Liver (tissue), 9 donors: ENCODE results near the gene AAK1. TPM values are rescaled to one million over a fixed set of nuclear protein-coding genes. Genes with fewer than 3 reads are reported as not detected.
A peak's percentile ranks its signal among the peaks of the same experiment; 100 is the strongest.

ENCODE experiments used
- DNase-seq: peaks from one replicate; pipeline ENCODE4 v3.0.0-alpha.2; 2017; ENCODE audit warnings: low spot score
- H3K27ac ChIP-seq, 2 donors: one replicate each; pipeline ENCODE4 v1.7.0; 2013; ENCODE audit warnings: inconsistent platforms in 2 of 2, low read length in 2 of 2, control low read depth in 1 of 2, low read depth in 1 of 2, mild to moderate bottlenecking in 1 of 2
- H3K27me3 ChIP-seq, 4 donors: one replicate each; pipeline versions ENCODE4 v1.6.1 to v1.7.0; 2013; ENCODE audit warnings: low read length in 3 of 4, inconsistent platforms in 1 of 4, mild to moderate bottlenecking in 1 of 4, moderate library complexity in 1 of 4; ENCODE audit not compliant: control insufficient read depth in 4 of 4, insufficient read depth in 4 of 4
- H3K36me3 ChIP-seq, 4 donors: one replicate each; pipeline versions ENCODE4 v1.6.1 to v1.7.0; 2013; ENCODE audit warnings: low read length in 3 of 4, mild to moderate bottlenecking in 3 of 4, low read depth in 1 of 4, moderate library complexity in 1 of 4; ENCODE audit not compliant: control insufficient read depth in 4 of 4, insufficient read depth in 3 of 4
- H3K4me1 ChIP-seq, 4 donors: one replicate each; pipeline versions ENCODE4 v1.6.1 to v1.7.0; 2013; ENCODE audit warnings: low read length in 3 of 4, mild to moderate bottlenecking in 3 of 4, moderate library complexity in 1 of 4; ENCODE audit not compliant: control insufficient read depth in 4 of 4, insufficient read depth in 4 of 4
- H3K4me3 ChIP-seq, 3 donors: one replicate each; pipeline versions ENCODE4 v1.6.1 to v1.7.0; 2013; ENCODE audit warnings: low read length in 3 of 3, control low read depth in 1 of 3, low read depth in 1 of 3, mild to moderate bottlenecking in 1 of 3
- H3K9ac ChIP-seq, 2 donors: one replicate each; pipeline ENCODE4 v1.7.0; 2013; ENCODE audit warnings: low read length in 2 of 2, mild to moderate bottlenecking in 2 of 2, moderate library complexity in 2 of 2, control low read depth in 1 of 2, low read depth in 1 of 2
- H3K9me3 ChIP-seq, 4 donors: one replicate each; pipeline versions ENCODE4 v1.6.1 to v1.7.0; 2013; ENCODE audit warnings: low read length in 3 of 4; ENCODE audit not compliant: control insufficient read depth in 4 of 4
- EGR1 ChIP-seq, 2 donors: IDR thresholded peaks; 2 replicates each; pipeline ENCODE4 v1.6.1; 2016 to 2018; ENCODE audit warnings: antibody characterized with exemption in 2 of 2, low read depth in 2 of 2
- FOXA1 ChIP-seq: IDR thresholded peaks from 2 replicates; pipeline ENCODE4 v1.6.1; 2016; ENCODE audit warnings: antibody characterized with exemption
- FOXA2 ChIP-seq: IDR thresholded peaks from 2 replicates; pipeline ENCODE4 v1.6.1; 2016; ENCODE audit warnings: antibody characterized with exemption
- GABPA ChIP-seq, 2 donors: IDR thresholded peaks in 1 of 2; conservative IDR thresholded peaks in 1 of 2; 2 replicates each; pipeline ENCODE4 v1.6.1; 2016; ENCODE audit warnings: antibody characterized with exemption in 2 of 2, mild to moderate bottlenecking in 1 of 2, moderate library complexity in 1 of 2
- HNF4A ChIP-seq, 2 donors: conservative IDR thresholded peaks; 2 replicates each; pipeline ENCODE4 v1.6.1; 2016; ENCODE audit warnings: antibody characterized with exemption in 2 of 2, mild to moderate bottlenecking in 2 of 2
- HNF4G ChIP-seq: IDR thresholded peaks from 2 replicates; pipeline ENCODE4 v1.6.1; 2016; ENCODE audit warnings: antibody characterized with exemption
- JUND ChIP-seq, 2 donors: IDR thresholded peaks; 2 replicates each; pipeline ENCODE4 v1.6.1; 2016; ENCODE audit warnings: antibody characterized with exemption in 2 of 2
- NR2F2 ChIP-seq: IDR thresholded peaks from 2 replicates; pipeline ENCODE4 v1.6.1; 2016; ENCODE audit warnings: antibody characterized with exemption
- RAD21 ChIP-seq, 2 donors: IDR thresholded peaks; 2 replicates each; pipeline ENCODE4 v1.6.1; 2016; ENCODE audit warnings: antibody characterized with exemption in 2 of 2, mild to moderate bottlenecking in 2 of 2
- RXRA ChIP-seq, 2 donors: IDR thresholded peaks; 2 replicates each; pipeline ENCODE4 v1.6.1; 2017 to 2018; ENCODE audit warnings: antibody characterized with exemption in 2 of 2, mild to moderate bottlenecking in 1 of 2
- SP1 ChIP-seq: IDR thresholded peaks from 2 replicates; pipeline ENCODE4 v1.6.1; 2018; ENCODE audit warnings: antibody characterized with exemption, mild to moderate bottlenecking
- TAF1 ChIP-seq: conservative IDR thresholded peaks from 2 replicates; pipeline ENCODE4 v1.6.1; 2016; ENCODE audit warnings: antibody characterized with exemption, mild to moderate bottlenecking
- YY1 ChIP-seq: IDR thresholded peaks from 2 replicates; pipeline ENCODE4 v1.6.1; 2016; ENCODE audit warnings: antibody characterized with exemption, mild to moderate bottlenecking
- WGBS: extraction: QIAGEN DNeasy Blood & Tissue Kit; methylation state at CpG from one replicate; pipeline ENCODE4 v1.1.7; 2013; 5-methylcytosine and 5-hydroxymethylcytosine counted together
- polyA plus RNA-seq, 2 donors: library from polyadenylated mRNA; stranded (reverse) in 1 of 2; unstranded in 1 of 2; fragments of 200-250 nt in 1 of 2; fragments of >200 nt in 1 of 2; fragmentation: Nextera tagmentation in 1 of 2; extraction: Ambion mirVana in 1 of 2; gene quantifications; one replicate each; pipeline versions ENCODE4 v1.2.1 to v1.2.3, GENCODE V29; 2013 to 2015
- total RNA-seq, 2 donors: library from RNA; depleted of rRNA; stranded (reverse); fragments of >200 nt; gene quantifications; one replicate each; pipeline ENCODE4 v1.2.3, GENCODE V29; 2014
- TF ChIP-seq, protein P1 (sequence below): IDR thresholded peaks from 2 replicates; pipeline ENCODE4 v1.6.1; 2016; ENCODE audit warnings: antibody characterized with exemption
- TF ChIP-seq, protein P2 (sequence below): IDR thresholded peaks from 2 replicates; pipeline ENCODE4 v1.6.1; 2016; ENCODE audit warnings: antibody characterized with exemption
- TF ChIP-seq, protein P3 (sequence below): IDR thresholded peaks from 2 replicates; pipeline ENCODE4 v1.6.1; 2016; ENCODE audit warnings: antibody characterized with exemption, mild to moderate bottlenecking
- TF ChIP-seq, protein P4 (sequence below): IDR thresholded peaks from 2 replicates; pipeline ENCODE4 v1.6.1; 2016; ENCODE audit warnings: antibody characterized with exemption
- TF ChIP-seq, protein P5 (sequence below): fragments of 150-350 bp; IDR thresholded peaks from 2 replicates; pipeline ENCODE4 v1.5.1; 2017; ENCODE audit warnings: improper control_type of control experiment, low read depth, low read length; ENCODE audit not compliant: missing input control
- donor health status: healthy.
- donor health status: healthy.
- donor health status: healthy.
- donor health status: healthy.
- donor health status: healthy.

AAK1 gene
- total and polyA plus RNA-seq, 4 donors = 3.9 to 14.3 (median 11.3) TPM

DNA sequence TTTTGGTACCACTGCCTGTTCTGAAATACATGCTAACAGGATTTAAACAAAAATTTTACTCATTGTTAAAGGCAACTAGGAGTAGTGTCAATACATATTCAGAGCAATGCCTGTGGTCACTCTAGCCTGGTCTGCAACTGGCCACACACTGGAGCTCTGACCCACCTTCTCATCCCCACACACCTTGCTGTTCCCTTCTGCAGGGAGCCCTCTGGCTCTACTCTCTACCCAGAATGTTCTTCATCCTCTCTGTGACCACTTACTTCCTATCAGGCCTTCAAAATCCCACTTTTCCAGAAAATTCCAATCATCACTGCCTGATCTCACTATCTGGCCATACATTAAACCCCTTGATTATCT is 104.0 kb downstream of the AAK1 start:
- H3K9ac ChIP-seq = no peak overlapping the region
- peaks cover 0 to 3% (median 0%) of the 10 kb centered on the region in 4 donors for H3K4me1 ChIP-seq
- TF ChIP-seq, protein P1, sequence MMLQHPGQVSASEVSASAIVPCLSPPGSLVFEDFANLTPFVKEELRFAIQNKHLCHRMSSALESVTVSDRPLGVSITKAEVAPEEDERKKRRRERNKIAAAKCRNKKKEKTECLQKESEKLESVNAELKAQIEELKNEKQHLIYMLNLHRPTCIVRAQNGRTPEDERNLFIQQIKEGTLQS = no peak
- no peak for TF ChIP-seq JUND (IDR thresholded peaks at IDR 0.05)
- H3K27ac ChIP-seq = no peak overlapping the region
- DNase-seq = no peak
- H3K4me3 ChIP-seq = no peak overlapping the region
- H3K27me3 ChIP-seq = no peaks in the 10 kb centered on the region
- H3K36me3 ChIP-seq = peaks cover 2 to 11% (median 3%) of the 10 kb centered on the region in 4 donors
- H3K9me3 ChIP-seq = no peaks in the 10 kb centered on the region

DNA sequence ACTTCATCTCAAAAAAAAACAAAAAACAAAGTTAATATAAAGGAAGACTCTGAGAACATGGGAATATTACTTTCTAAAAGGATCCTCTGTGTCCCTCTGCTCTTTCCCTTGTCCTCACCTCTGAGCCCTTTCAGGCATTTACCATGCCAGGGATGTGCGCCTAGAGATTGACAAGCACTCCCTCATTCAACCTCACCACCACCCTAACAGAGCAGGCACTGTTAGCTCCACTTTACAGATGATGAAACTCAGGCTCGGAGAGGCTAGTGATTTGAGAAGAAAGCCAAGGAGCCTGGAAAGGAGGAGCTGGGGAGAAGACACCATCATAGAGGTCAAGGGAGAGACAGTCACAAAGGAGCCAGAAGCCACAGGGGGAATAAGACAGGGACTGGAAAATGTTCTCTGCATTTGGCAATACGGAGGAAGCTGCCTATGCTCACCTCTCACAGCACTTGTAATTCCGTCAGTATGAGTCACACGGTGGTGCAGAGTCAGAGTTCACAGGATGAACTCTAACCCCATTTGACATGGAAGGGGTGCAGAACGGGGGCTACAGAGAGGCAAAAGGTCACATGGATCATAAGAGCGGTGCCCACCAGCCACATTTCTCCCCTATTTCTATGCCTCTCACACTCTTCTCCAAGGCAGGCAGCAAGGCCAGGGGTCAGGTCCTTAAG is 104.5 kb downstream of the AAK1 start:
- H3K4me1 ChIP-seq = peaks cover 0 to 3% (median 0%) of the 10 kb centered on the region in 4 donors
- peaks cover 2 to 11% (median 3%) of the 10 kb centered on the region in 4 donors for H3K36me3 ChIP-seq
- no peak for DNase-seq
- H3K9ac ChIP-seq = no peak overlapping the region
- no peaks in the 10 kb centered on the region for H3K27me3 ChIP-seq
- H3K27ac ChIP-seq = no peak overlapping the region
- WGBS = 85% methylated on average over 7 of the region's 7 CpGs
- H3K4me3 ChIP-seq = no peak overlapping the region
- TF ChIP-seq HNF4A (conservative IDR thresholded peaks at IDR 0.05) (peak in 1 of 2 donors; percentile 12), GABPA (IDR thresholded peaks at IDR 0.05 in 1 of 2, conservative IDR thresholded peaks at IDR 0.05 in 1 of 2) (no peak), RXRA (IDR thresholded peaks at IDR 0.05) (peak in 1 of 2 donors; percentile 34)
- no peaks in the 10 kb centered on the region for H3K9me3 ChIP-seq

DNA sequence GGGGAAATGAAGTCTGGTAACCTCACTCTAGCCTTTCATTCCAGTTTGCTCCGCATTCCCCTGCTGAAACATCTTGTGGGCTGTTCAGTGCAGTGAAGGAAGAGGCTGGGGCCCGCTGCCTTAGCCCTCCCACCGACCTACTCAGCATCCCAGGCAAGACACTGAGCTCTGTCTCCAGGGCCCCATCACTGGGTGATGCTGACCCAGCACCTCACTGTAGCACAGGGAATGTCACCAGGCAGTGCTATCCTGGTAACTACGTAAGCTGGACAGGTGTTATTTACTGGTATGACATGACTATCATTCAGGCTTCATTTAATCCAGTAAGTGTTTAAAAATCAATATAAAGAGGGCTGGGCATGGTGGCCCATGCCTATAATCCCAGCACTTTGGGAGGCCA is 105.3 kb downstream of the AAK1 start:
- WGBS = 97% methylated on average over 4 of the region's 4 CpGs
- Histone ChIP-seq H3K9ac (no peak overlapping the region), H3K4me1 (peaks cover 0 to 3% (median 0%) of the 10 kb centered on the region in 4 donors), H3K4me3 (no peak overlapping the region), H3K9me3 (peaks cover 0 to 2% (median 0%) of the 10 kb centered on the region in 4 donors), H3K27ac (no peak overlapping the region), H3K27me3 (no peaks in the 10 kb centered on the region), H3K36me3 (peaks cover 2 to 11% (median 5%) of the 10 kb centered on the region in 4 donors)
- DNase-seq = no peak
- TF ChIP-seq GABPA (IDR thresholded peaks at IDR 0.05 in 1 of 2, conservative IDR thresholded peaks at IDR 0.05 in 1 of 2) (no peak), FOXA1 (no peak), RAD21 (IDR thresholded peaks at IDR 0.05) (no peak), HNF4A (conservative IDR thresholded peaks at IDR 0.05) (no peak), TAF1 (no peak), HNF4G (no peak), RXRA (IDR thresholded peaks at IDR 0.05) (no peak), YY1 (no peak), NR2F2 (no peak), SP1 (no peak), FOXA2 (no peak), JUND (IDR thresholded peaks at IDR 0.05) (no peak), EGR1 (IDR thresholded peaks at IDR 0.05; ENCODE audit: low read depth in 2 of 2) (no peak)
- TF ChIP-seq, protein P2, sequence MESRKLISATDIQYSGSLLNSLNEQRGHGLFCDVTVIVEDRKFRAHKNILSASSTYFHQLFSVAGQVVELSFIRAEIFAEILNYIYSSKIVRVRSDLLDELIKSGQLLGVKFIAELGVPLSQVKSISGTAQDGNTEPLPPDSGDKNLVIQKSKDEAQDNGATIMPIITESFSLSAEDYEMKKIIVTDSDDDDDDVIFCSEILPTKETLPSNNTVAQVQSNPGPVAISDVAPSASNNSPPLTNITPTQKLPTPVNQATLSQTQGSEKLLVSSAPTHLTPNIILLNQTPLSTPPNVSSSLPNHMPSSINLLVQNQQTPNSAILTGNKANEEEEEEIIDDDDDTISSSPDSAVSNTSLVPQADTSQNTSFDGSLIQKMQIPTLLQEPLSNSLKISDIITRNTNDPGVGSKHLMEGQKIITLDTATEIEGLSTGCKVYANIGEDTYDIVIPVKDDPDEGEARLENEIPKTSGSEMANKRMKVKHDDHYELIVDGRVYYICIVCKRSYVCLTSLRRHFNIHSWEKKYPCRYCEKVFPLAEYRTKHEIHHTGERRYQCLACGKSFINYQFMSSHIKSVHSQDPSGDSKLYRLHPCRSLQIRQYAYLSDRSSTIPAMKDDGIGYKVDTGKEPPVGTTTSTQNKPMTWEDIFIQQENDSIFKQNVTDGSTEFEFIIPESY = no peak
- TF ChIP-seq, protein P3, sequence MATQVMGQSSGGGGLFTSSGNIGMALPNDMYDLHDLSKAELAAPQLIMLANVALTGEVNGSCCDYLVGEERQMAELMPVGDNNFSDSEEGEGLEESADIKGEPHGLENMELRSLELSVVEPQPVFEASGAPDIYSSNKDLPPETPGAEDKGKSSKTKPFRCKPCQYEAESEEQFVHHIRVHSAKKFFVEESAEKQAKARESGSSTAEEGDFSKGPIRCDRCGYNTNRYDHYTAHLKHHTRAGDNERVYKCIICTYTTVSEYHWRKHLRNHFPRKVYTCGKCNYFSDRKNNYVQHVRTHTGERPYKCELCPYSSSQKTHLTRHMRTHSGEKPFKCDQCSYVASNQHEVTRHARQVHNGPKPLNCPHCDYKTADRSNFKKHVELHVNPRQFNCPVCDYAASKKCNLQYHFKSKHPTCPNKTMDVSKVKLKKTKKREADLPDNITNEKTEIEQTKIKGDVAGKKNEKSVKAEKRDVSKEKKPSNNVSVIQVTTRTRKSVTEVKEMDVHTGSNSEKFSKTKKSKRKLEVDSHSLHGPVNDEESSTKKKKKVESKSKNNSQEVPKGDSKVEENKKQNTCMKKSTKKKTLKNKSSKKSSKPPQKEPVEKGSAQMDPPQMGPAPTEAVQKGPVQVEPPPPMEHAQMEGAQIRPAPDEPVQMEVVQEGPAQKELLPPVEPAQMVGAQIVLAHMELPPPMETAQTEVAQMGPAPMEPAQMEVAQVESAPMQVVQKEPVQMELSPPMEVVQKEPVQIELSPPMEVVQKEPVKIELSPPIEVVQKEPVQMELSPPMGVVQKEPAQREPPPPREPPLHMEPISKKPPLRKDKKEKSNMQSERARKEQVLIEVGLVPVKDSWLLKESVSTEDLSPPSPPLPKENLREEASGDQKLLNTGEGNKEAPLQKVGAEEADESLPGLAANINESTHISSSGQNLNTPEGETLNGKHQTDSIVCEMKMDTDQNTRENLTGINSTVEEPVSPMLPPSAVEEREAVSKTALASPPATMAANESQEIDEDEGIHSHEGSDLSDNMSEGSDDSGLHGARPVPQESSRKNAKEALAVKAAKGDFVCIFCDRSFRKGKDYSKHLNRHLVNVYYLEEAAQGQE = no peak
- TF ChIP-seq, protein P4, sequence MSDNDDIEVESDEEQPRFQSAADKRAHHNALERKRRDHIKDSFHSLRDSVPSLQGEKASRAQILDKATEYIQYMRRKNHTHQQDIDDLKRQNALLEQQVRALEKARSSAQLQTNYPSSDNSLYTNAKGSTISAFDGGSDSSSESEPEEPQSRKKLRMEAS = no peak
- TF ChIP-seq, protein P5, sequence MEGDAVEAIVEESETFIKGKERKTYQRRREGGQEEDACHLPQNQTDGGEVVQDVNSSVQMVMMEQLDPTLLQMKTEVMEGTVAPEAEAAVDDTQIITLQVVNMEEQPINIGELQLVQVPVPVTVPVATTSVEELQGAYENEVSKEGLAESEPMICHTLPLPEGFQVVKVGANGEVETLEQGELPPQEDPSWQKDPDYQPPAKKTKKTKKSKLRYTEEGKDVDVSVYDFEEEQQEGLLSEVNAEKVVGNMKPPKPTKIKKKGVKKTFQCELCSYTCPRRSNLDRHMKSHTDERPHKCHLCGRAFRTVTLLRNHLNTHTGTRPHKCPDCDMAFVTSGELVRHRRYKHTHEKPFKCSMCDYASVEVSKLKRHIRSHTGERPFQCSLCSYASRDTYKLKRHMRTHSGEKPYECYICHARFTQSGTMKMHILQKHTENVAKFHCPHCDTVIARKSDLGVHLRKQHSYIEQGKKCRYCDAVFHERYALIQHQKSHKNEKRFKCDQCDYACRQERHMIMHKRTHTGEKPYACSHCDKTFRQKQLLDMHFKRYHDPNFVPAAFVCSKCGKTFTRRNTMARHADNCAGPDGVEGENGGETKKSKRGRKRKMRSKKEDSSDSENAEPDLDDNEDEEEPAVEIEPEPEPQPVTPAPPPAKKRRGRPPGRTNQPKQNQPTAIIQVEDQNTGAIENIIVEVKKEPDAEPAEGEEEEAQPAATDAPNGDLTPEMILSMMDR = no peak
- TF ChIP-seq, protein P1 = no peak
